Stimulated activated CD4-positive, alpha-beta T cell treated with anti-CD3 and anti-CD28 coated beads, Interleukin-1b, Interleukin-23, amount 100 ng/mL, for 4 hours (primary cell): ENCODE results near the gene ARHGDIA.
A peak's percentile ranks its signal among the peaks of the same experiment; 100 is the strongest.

Experiments used
- DNase-seq, 2 donors: peaks; one replicate each; pipeline ENCODE4 v3.0.0-alpha.2; 2020; ENCODE audit warnings: low read depth in 2 of 2

The ARHGDIA gene

DNA sequence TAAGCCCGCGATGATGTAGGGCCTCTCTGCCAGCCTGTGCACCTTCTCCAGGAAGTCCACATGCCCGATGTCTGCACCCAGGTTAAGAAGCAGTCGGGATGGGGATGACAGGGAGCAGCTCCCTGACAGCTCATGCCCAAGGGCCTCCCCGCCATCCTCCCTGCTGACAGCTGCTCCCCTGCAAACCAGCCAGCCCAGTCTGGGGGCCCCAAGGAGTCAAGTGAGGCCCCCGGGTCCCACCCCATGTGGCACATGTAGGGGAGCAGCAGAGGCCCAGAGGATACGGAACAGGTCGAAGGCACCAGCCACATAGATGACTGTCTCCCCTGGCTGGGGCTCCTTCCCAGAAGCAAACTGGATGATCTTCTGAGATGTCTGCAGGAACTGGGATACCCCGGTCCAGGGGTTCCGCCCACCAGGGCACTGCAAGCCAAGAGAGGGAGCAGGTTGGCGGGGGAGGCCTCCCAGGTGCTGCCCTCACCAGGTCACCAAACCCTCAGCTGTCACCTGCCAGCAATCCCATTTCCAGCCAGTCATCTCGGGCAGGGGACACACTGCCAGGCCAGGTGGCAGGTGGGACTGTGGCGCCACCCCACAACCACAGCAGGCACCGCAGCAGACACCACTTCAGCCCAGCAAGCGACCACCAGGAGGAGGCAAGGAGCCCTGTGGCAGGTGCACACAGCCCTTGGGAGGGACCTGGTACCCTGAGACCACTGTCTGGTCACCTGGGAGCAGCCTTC lies 35.5 kb upstream of the ARHGDIA start:
- no peak for DNase-seq

DNA sequence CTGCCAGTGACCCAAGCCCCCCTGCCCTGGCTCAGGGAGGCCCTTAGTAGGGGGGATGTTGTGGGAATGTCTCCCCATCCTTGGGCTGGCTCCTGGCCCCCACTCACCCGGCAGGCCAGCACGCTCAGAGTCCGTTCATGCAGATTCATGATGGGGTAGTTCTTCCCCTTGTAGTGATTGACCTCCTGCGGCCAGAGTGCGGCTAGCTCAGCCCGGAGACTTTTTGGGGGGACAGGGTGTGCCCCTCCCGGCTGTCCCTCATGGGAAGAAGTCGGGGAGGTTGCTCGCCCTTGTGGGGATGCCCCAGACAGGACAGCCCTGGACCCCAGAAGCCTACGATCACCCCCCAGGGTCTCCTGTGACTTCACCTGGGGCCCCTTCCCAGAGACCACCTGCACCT lies 34.9 kb upstream of the ARHGDIA start:
- no peak for DNase-seq

DNA sequence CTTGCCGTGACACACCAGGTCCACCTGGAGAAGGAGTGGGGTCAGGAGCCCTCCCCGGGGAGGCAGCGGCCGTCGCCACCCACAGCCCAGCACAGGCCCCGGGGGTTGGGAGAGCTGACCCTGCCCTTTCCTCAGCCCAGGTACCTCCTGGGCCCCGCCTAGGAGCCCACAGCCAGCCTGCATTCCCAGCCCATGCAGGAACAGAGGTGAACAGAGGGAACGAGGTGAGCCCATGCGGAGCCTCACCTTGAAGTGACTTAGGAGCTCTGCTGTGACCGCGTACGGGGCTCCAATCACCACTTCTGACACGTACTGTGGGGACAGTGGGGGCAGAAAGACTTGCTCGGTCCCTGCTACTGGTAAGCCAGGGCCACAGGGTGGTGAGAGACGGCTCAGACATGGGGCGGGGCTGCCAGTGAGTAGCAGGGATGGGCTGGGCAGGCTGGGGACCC lies 34.3 kb upstream of the ARHGDIA start:
- no peak for DNase-seq

DNA sequence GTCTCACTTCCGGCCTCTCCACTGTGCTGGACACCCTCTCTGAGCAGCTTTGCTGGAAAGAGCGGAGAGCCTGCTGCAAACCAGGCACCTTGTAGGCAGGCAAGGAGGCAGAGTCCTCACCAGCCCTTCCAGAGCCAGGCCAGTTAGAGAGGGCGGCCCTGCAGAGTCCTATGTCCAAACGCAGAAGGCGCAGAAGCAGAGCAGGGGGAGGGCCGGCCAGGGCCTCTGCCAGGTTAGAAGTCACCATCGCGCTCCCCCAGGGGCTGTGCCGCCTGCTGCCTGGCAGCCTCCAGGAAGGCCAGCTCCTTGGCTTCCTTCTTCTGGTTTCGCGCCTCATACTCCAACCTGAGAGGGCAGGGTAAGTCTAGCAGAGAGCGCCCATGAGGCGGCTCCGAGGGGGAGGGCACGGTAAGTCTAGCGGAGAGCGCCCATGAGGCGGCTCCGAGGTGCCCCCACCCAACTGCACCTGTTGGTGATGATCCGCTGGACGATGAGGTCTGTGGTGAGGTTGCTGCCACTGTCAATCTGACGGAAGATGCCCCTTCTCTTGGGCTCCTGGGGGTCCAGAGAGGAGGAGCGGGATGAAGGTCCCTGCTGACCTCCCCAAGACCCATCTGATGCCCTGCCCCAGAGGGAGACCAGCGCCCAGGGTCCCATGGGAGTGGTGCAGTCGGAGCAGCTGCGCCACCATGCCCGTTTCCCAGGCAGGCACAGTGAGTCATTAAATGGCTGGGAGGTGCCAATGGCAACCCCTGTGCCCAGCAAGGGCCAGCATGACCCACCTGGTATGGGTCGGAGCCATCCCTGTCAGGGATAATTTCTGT lies 33.7 kb upstream of the ARHGDIA start:
- DNase-seq, result no peak

DNA sequence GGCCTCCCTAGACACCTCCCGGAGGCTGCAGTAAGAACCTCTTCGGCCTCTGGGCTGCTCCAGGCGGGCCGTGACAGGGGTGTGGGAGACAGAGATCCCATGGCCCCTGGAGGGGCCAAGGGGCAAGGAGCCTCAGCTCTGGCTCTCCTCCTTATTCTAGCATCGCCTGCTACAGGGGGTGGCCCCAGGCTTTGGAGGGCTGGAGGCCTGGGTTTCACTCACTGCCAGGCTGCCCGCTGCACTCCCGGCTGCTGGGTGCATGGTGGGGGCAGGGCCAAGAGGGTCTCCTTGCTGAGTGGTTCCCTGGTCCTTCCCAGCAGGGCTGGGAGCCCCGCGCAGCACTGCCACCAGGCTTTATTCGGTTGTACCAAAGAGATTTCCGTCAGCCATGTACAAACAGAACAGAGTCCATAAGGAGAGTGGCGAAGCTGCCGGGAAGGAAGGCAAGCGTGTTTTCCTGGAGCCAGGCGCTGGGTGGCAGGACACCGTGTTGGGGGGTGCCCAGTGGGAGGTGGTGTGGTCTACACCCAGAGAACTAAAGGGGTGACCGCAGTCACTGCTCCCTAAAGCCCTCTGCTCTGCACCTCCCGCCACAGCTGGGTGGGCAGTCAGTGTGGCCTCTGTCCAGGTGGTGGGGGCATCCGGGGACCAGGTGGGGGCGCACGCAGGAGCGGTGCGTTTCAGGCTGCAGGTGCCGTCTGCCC lies 32.9 kb upstream of the ARHGDIA start:
- DNase-seq, result no peak

DNA sequence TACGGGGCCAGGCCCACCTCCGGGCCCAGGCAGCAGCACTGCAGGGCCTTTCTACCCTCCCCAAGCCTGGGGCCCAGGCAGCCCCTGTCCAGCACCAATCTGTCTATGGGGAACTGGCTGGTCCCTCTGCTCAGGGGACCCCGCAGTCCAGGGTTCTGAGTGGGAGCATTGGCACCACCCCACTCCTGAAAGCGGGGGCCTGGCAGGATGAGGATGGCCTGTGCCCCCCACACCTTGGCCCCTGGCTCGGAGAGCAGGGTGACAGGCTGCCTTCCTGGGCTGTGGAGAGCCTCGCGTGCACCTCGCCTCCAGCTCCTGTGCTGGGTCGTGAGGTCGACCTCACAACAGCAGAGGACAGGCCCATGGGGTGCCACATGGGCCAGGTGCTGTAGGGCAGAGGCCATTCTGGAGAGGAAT lies 32.3 kb upstream of the ARHGDIA start:
- no peak for DNase-seq

DNA sequence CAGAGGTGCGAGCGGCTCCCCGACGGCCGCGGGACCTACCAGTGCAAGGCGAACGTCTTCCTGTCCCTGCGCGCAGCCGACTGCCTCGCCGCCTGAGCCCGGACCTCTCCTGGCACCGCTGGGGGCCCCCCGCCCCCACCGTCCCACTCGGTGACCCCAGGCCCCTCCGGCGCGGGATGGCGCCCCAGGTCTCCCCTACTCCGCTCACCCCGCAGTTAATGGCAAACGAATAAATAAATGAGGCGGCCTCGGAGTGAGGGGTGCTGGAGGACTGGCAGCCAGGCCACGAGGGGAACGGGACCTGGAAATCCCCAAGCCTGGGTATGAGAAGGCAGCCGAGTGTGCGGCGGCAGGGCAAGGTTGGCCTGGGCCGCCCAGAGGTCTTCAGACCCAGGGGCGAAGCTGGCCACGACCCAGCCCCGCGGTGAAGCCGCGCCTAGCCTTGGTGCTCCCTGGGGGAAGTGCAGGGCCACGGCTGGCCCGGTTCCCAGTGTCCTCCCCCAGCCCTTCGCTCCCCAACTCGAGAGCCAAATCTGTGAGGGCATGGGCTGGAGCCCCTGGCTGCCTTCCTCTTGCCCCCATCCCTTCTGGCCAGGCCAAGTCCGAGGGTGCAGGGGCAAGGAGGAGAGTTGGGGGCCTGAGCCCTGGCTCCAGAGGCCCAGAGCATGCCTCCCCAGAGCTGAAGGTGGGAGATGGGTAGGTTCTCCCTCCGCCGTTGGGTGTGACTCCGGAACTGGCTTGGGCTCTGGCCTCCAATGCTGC lies 31.7 kb upstream of the ARHGDIA start:
- no peak for DNase-seq

DNA sequence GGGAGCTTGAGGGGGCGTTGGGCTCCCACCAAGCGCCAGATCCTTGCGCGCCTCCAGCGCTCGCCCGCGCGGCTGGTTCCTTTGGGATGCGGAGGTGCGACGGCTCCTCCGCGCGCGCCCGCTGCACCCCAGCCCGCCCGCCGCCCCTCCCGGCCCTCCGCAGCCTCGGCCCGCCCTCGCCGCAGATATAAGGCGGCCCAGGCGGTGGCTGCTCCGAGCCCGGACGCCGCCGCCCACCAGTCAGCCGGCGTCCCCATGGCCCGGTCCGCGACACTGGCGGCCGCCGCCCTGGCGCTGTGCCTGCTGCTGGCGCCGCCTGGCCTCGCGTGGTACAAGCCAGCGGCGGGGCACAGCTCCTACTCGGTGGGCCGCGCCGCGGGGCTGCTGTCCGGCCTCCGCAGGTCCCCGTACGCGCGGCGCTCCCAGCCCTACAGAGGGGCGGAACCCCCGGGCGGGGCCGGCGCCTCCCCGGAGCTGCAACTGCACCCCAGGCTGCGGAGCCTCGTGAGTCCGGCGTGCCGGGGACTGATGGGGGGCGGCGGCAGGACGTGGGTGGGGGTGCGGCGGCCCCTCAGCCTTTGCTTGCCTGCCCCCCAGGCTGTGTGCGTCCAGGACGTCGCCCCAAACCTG lies 31.0 kb upstream of the ARHGDIA start, which contains the start of gene NPB:
TSS of gene NPB (plus strand) at position 216 of the 630 bp plus-strand sequence. CDS start at position 256, 40 bp downstream.
- no peak for DNase-seq

DNA sequence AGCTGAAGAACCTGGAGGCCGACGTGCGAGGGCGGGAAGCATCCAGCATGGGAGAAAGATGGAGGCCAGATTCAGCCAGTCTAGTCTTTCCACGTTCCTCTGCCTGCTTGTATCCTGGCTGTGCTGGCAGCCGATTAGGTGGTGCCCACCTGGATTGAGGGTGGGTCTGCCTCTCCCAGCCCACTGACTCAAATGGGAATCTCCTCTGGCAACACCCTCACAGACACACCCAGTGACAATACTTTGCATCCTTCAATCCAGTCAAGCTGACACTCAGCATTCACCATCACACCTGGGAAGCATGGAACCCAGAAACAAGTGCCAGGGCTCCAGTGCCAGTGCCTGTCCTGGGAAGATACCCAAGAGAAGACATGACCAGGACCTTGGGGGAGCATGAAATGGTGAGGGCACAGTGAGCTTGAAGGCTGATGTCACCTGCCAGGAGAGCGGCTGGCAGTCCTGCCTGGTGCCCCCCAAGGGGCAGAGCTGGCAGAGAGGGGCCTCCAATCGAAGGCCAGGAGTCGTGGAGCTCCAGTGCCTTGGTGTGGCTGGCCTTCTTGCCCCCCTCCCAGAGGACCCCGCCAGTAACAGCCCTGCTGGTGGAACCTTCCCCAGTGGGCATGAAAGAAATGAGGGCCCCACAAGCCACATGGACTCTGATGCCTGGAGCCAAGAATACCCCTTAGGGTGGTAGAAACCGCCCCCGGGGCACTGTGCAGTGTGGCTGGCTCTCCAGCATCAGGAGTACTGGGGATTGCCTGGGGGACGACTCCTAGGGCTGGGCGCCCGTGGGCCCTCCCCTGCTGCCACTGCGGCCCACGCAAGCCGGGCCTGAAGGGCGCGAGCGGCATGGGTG lies 30.3 kb upstream of the ARHGDIA start:
- DNase-seq, result no peak

DNA sequence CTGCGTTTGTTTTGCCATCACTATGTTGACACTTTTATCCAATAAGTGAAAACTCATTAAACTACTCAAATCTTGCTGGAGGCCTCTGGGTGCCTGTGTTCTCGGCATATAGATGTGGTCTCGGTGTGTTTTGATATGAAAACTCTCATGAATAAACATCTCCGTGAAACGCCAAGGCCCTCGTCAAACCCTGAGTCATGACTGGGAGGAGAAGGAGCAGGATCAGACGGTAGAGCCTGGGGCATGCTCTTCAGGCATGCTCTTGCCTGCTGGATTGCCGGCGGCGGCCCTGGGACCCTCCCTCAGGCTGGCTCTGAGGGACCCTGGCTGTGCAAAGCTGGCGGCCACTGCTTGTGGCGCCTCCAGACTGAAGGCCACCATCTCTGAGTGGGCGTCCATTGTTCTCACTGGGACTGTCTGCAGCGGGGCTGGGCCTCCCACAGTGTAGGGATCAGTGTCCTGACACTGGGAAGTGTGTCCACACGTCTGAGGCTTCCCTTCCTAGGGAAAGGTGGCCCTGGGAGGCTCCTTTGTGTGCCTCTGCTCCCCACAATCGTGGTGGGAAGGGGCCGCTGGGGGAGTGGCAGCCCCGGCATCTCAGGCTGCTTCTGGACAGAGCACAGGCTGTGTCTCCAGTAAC lies 29.2 kb upstream of the ARHGDIA start:
- DNase-seq, result no peak

DNA sequence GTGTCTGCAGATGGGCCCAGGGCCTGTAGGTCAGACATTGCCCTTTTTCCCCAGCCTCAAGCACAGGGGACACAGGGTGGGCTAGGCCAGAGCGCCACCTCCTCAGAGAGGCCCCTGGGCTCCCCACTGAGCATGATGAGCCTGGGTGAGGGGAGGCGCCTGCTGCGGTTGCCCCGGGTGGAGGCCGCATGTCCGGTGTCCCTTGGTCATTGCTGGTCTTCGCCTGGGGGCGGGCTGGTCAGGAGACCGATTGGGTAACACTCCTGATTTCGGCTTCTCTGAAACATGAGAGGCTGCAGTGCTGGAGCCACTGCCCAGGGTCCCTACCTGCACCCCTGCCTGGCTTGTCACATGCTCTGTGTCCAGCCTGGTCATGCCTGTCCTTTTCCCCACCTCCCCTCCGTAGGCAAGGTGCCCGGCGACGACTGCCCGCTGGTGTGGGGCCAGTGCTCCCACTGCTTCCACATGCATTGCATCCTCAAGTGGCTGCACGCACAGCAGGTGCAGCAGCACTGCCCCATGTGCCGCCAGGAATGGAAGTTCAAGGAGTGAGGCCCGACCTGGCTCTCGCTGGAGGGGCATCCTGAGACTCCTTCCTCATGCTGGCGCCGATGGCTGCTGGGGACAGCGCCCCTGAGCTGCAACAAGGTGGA lies 28.5 kb upstream of the ARHGDIA start:
- DNase-seq, result no peak

DNA sequence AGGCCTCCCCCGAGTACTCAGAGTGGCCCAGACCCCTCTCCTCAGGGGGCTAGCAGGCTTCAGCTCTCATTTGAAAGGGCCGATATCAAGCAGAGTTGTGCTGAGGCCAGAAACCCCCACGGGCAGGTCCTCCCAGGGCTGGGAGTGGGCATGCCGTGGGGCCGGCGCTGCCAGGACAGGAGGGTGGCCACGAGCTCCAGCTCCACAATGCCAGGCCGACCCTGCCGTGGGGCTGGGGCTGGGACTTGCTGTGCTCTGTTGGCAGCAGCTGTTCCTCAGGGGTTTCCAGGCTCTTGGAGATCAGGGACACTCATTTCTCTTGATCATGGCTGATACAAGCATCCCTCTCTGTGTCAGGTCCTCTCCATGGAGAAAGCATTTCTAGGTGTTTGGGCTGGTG lies 27.7 kb upstream of the ARHGDIA start:
- DNase-seq, result no peak

DNA sequence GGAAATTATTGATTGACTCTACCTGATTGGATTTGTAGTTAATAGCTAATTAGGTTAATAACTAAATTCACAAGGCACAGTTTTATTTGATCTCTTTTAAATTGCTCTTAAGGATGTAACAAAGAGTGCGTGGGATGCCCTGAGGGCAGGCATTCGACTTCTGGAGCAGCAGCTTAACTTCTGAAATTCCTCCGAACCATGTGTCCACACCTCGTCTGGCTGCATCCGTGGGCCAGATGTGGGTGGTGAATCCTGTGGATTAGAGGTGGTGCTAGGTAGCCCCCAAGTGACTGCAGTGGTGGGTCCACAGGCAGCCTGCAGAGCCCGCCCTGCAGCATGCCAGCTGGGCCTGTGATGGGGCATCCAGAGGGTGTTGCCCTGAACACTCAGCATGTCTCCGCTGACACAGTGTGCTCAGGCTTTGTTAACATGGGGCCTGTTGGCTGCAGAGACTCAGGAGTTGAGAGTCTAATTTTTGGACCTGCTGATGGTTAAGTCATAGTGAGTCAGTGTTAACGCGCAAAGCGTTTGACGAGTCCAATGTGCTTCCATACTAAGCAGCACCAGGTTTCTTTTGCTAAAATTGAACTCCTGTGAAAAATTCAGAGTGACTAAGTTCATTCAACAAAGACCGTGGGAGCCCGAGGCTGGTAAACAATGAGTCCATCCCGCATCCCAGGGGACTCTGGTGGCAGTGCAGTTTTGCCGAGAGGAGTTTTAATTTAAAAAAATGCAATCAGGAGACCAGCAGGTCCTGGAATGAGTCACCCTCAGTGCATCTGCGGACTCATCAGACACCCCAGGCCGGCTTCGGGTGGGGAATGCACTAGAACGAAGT lies 27.1 kb upstream of the ARHGDIA start:
- DNase-seq, result no peak

DNA sequence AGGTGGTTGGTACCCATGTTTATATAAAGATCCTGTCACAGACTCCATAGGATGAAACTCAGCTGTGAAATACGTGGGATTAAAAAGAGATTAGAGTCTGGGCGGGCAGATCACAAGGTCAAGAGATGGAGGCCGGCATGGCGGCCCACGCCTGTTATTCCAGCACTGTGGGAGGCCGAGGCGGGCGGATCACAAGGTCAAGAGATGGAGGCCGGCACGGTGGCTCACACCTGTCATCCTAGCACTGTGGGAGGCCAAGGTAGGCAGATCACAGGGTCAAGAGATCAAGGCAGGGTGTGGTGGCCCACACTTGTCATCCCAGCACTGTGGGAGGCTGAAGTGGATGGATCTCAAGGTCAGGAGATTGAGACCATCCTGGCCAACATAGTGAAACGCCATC lies 24.3 kb upstream of the ARHGDIA start:
- DNase-seq, result no peak

DNA sequence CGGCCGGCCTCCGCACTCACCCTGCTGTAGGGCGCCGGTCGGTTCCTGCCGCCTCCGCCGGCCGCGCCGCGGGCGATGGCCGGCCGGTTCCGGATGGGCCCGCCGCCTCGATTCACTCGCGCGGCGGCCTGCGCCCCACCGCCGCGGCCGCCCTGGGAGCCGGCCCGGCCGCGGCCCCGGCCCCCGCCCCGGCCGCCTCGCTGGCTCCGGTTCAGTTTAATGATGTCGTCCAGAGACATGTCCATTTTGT lies 20.1 kb upstream of the ARHGDIA start:
- DNase-seq, result peak in 1 of 2 donors; percentile 16

DNA sequence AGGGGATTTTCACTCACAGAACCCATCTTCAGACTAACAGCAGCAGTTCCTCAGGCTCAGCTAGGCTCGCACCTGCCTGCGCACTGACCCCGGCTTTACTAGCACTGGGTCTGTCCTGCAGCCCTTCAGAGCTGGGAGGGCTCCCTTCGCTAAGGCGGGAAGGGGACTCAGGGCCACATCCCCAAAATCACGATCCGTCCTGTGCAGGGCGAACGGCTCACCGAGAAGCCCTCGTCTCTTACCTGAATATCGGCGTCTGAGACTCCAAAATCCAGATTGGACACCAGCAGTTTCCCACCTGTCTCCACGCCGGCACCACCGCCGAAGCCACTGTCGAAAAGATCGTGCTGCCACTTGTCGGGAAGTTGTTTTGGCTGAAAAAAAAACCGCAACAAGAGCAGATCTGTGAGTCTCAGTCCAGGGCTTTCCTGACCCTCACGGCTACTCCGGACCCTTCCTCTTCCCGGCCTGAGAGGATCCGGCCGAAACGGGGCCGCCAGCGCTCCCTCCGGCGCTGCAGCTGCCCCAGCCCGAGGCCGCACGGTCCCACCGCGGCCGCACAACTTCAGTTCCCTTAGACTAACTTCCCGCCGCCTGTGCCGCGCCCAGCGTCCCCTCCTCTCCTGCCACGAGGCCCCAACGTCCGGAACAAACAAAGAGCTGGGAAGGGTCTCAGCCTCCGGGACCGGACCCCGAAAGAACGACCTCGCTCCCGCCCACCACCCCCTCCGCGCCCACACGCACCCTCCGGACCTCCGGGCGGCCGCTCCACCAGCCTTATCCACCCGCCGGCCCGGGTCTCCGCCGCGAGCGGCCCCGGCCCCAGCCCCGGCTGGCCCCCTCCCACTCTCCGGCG lies 19.5 kb upstream of the ARHGDIA start:
- peak in 1 of 2 donors; percentile 21 for DNase-seq

DNA sequence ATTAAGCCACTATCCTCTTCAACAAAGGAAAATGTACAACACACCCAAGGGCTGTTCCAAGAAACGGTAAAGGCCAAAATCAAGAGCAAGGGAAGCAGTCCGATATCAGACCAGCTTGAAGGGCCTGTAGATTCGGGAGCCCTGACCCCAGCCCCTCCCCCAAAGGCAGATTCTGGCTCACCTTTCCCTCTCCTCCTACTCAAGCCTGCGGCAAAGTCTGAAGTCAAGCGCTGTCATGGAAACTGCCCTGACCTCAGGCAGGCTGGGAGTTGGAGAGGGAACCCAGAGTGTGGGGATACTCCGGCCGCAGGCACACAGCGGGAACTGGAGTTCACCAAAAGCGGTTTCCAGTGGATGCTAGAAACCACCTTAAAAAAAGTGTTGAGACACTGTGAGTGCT lies 18.5 kb upstream of the ARHGDIA start:
- no peak for DNase-seq
